Activated CD4-positive, alpha-beta T cell treated with anti-CD3 and anti-CD28 coated beads, Interleukin-2, amount 50 U/mL, for 1 hour (primary cell): ENCODE data around the gene RPL41.
A peak's percentile ranks its signal among the peaks of the same experiment; 100 is the strongest.
"Not testable (repeated sequence)": the region's sequence is repeated elsewhere in the genome, so short reads cannot be mapped to it uniquely, and the experiment has no call there.

ENCODE experiments used
- DNase-seq: peaks from one replicate; pipeline ENCODE4 v3.0.0-alpha.2; 2020

The RPL41 gene

DNA sequence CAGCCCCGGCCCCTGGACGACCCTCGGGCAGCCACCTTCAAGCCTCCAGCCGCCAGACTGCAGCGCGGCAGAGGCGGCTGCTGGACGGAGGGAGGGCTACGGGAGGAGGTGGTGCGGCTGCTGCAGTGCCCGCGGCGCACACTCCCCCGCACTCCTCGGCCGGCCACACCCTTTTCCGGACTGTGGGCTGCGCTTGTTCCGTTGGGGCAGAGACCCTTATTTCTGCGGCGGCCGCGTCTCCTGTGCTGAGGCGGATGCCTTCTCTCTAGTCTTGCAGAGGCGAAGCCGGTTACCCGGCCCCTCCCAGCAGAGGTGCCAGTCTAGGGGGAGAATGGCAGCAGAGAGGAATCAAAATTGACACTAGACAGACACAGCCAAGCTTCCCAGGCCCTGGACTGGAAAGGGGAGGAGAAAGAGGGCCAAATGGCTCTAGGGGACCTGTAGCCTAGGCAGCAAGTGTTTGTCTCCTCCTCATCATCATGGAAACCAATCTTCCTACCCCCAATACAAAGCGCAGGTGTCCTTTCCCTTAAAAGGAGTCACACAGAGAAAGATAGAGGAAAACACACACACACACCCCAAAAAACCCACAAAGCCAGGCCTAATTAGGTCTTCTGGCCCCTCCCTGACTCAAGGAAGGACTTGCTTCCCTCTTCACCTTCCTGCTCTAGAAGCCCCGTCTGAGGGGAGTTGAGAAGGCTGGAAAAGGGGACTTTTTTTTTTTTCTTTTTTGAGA is 12.9 kb downstream of the RPL41 start:
- peak; percentile 73 for DNase-seq

DNA sequence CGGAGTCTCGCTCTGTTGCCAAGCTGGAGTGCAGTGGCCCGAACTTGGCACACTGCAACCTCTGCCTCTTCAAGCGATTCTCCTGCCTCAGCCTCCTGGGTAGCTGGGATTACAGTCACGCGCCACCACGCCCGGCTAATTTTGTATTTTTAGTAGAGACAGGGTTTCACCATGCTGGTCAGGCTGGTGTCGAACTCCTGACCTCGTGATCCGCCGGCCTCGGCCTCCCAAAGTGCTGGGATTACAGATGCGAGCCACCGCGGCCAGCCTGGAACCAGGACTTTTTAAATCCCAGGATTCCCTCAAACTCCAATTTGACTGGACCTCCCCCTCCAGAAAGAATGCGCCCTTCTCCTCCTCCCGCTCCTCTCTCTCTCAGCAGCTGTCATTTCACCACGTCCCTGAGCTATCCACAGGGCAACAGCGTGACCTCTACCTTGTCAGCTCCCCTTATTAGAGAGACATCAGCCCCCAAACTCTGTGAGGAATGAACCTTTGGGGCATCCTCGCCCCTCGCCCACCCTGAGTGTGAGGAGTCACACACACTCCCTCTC is 13.6 kb downstream of the RPL41 start:
- DNase-seq: no peak

DNA sequence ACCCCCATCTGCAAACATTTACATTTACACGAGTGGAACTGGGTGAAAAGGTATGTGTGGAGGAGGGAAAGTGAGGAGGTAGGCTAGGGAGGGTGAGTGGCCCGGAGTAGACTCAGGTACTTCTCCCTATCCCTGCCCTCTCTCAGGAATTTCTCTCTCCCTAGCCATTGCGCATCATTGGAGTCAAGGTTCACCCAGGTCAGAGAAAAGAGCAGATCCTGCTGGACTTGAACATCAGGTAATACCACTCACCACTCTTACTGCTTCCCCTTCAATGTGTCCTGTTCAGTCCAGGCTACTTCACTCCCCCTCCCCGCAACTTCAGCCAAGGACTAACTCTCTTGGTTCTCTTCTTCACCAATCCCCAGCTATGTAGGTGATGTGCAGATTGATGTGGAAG is 14.4 kb downstream of the RPL41 start:
- no peak for DNase-seq

DNA sequence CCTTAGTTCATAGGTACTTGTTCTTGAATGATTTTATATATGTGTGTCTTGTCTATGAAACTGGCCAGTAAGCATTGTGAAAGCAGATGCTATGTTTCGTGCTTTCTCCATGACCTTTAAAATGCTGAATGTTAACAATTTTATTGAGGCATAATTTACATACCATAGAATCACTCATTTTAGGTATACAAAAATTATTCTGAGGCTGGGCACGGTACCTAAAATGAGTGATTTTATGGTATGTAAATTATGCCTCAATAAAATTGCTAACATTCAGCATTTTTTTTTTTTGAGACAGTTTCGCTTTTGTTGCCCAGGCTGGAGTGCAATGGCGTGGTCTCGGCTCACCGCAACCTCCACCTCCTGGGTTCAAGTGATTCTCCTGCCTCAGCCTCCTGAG is 18.5 kb downstream of the RPL41 start:
- DNase-seq: no peak

DNA sequence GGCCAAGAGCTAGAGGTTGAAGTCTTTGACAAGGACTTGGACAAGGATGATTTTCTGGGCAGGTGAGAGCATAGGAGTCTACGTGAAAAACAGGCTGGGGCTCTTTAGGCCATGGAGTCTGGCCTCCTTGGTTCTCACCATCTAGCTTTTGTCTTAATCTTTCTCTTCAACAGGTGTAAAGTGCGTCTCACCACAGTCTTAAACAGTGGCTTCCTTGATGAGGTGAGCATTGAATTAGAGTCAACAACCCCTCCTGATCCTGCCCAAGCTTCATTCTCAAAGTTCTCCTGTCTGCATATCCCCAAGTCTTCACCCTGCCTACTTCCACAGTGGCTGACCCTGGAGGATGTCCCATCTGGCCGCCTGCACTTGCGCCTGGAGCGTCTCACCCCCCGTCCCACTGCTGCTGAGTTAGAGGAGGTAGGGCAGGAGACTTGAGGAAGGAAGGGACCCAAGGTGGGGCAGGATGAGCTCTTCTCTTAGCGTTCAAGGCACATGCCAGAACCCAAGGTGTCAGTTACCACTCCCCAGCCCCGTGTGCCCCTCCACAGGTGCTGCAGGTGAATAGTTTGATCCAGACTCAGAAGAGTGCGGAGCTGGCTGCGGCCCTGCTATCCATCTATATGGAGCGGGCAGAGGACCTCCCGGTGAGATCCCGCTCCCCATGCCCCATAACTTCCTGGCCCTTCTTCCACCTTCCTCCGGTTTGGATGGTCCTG is 21.6 kb downstream of the RPL41 start:
- no peak for DNase-seq

DNA sequence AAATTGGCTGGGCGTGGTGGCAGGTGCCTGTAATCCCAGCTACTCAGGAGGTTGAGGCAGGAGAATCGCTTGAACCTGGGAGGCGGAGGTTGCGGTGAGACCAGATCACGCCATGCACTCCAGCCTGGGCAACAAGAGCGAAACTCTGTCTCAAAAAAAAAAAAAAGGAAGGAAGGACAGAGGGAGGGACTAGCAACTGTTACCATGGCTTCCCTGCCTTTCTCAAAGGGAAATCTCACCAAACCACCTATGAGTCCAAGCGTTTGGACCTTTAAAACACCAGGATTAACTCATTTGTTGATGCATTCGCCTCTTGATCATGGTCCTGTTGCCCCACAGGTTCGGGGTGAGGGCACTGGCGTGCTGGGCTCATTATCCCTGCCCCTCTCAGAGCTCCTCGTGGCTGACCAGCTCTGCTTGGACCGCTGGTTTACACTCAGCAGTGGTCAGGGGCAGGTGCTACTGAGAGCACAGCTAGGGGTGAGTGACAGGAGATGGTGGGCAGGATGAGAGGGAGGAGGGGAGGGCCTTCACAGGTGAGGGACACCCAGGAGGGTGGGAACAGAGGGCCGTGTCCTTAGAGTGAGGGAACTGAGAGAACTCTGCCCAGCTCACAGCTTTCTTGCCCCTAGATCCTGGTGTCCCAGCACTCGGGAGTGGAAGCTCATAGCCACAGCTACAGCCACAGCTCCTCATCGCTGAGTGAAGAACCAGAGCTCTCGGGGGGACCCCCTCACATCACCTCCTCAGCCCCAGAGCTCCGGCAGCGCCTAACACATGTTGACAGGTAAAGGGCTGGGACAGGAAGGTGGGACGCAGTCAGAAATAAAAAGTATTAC is 25.7 kb downstream of the RPL41 start:
- no peak for DNase-seq

DNA sequence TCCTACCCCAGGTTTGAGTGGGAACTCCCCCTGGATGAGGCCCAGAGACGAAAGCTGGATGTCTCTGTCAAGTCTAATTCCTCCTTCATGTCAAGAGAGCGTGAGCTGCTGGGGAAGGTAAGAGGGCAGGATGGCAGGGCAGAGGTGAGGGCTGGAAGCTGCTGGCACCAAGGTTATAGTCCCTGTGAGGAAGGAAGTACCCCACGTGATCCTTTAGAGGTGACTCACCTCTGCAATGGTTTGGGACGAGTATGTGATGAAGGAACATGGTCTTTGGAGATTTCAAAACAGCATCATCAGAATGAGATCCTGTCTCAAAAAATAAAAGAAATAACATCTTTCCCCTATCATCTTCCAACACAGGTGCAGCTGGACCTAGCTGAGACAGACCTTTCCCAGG is 26.8 kb downstream of the RPL41 start:
- DNase-seq: no peak

DNA sequence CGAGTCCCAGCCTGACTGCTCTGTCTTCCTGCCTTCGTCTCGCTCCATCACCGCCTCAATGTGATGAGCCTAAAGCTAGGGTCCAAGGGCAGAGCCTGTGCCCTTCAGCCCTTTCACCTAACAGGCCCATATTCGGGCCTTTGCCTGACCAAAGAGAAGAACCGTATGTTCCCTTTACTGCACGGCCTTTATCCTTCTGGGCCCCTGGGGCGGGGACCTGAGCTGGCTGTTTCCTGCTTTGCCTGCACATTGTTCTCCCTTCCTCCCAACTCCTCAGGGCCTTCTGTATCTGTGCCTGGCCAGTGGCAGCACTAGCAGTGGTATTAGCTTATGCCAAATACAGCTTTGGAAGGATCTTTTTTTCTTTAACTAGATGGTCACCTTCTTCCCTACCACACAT is 27.4 kb downstream of the RPL41 start:
- no peak for DNase-seq

DNA sequence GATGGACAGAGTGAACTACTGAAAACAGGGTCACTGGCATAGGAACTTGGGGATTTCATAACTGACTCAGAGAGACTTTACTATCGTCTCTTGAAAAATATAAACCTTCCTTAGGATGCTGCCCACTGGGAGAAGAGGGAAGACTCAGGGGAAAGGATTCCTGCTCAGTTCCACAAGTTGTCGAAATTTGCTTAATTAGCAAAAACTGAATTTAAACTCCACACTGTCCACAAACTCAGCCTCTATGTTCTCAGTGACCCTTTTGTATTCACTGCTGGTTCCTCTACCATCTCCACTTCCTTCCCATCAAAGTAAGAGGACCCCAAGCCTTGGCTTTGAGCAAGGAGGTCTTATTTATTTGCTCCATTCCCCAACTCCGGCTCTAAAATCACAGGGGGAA is 28.8 kb downstream of the RPL41 start:
- DNase-seq: no peak

DNA sequence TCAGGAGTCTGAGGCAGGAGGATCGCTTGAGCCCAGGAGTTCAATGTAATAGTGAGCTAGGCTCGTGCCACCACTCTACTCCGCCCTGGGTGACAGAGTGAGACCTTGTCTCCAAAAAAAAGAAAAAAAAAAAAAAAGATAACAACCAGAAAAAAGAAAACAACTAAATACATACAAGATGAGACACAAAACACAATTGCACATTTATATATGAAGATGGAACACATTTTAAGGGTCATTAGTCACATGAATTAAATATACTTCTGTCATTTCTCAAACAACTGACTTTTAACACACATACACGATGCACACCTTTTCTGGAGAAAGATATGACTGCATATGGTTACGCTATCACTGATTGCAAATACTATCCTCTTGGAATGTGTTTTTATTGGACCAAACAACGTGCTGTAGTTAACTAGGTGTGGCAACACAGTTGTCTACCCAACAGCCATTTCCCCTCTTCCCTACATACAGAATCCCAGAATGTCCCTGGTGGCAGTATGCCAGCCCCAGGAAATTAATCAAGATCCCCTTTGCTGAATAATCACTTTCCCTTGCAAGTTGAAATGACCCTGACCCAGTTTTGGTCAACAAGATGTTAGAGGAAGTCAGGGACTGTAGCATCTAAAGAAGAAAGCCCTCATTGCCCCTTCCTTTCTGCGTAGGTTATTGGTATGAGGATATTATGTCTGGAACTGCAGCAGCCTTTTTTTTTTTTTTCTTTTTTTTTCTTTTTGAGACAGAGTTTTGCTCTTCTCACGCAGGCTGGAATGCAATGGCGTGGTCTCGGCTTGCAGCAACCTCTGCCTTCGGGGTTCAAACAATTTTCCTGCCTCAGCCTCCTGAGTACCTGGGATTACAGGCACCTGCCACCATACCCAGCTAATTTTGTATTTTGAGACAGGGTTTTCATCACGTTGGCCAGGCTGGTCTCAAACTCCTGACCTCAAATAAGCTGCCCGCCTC is 30.3 kb downstream of the RPL41 start:
- no peak for DNase-seq

DNA sequence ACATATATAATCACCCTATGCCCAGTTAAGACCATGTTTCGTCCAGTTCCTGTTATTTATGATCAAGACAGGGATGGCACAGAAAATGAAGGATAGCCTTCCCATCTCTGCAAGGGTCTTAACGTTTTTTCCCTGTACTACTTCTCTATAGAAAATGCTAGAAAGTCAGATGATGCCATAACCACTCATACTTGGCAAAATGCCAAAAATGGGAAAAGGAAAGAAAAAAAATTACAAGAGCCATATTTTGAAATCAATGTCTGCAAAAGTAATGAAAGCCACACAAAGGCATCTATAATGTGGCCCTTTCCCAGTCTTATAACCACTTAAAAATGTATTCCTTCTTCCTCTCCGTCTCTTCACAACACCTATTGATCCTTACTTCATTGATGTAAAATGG is 34.1 kb downstream of the RPL41 start:
- no peak for DNase-seq

DNA sequence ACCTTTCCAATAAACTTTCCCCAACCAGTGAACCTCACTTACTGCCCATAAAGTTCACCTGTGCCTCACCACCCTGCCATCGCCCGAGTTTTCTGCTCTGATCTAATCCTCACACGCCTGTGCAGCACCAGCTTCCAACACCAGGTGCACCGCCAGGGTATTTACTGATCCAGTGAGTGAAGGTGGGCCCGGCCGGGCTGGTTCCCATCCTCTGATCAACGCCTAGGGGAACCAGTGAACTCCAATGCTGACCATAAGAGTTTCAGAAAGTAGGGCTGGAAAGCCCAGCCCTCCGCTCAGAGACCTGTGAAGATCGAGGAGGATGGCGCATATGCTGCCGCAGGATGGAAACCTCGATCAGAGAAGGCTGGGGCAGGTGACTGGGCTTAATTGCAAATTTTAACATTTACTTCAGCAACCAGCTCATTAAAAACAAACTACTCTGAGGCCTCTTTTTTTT is 35.3 kb downstream of the RPL41 start:
- peak; percentile 66 for DNase-seq

DNA sequence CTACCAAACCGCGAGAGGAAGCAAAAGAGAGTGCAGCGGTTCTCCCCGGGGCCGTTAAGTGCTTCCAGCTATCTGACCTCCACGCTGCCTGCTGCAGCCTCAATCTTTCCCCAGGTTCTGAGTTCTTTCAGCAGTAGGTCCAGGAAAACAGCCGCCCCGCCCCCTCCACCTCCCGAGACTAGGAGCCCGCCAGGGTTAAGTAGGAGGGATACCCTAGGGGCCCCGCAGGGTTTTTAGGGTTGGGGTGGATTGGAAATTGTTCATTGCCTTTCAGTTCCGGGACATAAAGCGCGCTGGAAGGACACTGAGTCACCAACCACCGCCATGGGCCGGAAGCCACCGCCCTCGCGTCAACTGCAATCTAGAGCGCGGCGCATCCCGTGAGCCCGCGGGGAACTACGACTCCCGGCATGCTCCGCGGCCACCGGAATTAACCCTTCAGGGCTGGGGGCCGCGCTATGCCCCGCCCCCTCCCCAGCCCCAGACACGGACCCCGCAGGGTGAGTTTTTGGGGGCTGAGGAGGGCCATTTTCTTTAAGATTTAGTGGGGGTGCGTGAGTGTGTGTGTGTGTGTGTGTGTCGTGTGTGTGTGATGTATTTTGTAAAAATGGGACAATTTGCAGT is 35.8 kb downstream of the RPL41 start, which contains the start of gene MYL6B:
TSS of gene MYL6B (plus strand) at position 456 of the 624 bp plus-strand sequence. CDS start 1,332 bp downstream, outside the sequence.
- peak; percentile 92 for DNase-seq

DNA sequence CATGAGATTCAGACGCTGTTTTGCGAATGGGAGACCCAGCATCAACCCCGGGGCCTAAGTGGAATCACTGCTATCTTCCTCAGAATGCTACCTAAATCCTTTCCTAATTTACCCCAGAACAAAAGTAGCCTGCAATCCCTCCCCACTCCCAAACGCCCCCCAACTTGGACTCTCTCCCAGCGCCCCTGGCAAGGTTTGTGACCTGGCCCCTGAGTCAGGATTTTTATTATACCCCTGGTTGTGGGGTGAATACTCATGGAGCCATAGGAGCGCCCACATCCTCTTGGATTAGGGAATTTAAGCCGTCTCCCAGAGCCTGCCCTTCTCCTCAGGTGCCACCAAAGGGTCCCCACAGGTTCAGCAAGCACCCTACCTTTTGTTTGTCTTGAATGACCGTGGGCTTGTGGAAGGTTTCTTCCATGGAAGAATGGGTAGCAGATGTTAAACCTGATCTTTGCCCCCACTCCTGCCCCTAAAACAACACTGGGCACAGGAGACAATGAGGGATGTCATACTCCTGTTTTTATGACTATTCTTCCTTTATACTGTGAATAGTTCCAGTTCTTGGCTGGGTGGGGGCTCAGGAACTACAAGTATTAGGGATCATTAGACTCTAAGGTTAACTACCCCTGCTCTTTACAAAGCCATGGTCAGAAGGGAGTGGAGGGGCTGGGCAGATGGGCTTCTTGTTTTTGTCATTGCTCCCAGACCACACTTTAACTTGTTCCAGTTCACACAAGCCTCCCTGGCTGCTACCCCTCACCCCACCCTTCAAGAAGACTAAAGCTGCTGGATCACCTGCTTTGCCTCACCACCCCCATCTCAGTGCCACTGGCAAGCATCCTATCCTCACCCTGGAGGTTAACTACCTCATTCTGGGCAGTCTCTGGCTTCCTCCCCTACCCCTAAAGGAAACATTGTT is 36.6 kb downstream of the RPL41 start:
- DNase-seq: no peak

DNA sequence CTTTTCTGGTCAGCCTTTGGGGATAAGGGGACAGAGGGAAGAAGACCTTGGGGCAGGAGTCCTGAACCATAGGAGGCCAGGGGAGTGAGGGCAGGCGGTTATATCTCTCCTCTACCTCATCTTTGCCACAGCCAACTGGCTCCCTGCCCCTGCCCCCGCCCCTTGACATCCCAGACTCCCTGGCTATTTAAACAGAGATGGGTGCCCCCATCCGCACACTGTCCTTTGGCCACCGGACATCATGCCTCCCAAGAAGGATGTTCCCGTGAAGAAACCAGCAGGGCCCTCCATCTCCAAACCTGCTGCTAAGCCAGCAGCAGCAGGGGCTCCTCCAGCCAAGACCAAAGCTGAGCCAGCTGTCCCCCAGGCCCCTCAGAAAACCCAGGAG is 37.2 kb downstream of the RPL41 start:
- DNase-seq: no peak

DNA sequence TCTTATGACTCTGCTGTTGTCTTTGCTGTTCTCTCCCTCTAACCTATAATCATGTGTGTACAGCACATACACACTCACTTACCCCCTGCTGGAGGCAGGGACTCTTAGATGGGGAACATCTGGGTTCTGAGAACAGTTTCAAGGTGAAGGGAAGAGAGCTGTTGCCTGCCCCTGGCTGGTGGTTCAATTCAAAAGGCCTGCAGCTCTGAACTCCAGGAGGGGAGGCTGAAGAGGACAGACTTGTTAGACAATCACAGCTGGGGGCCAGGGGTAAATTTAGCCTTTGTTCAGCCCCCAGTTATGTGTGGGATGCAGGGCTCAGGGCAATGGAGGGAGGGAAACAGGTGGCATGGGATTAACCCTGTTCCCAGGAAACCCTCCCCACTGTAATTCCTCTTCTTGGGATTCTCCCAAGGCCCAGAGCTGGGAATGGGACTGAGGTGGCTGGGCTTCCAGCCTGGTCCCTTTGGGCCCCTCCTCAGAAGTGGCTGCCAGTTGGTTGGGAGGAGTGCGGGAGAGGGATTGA is 37.9 kb downstream of the RPL41 start:
- DNase-seq: no peak

DNA sequence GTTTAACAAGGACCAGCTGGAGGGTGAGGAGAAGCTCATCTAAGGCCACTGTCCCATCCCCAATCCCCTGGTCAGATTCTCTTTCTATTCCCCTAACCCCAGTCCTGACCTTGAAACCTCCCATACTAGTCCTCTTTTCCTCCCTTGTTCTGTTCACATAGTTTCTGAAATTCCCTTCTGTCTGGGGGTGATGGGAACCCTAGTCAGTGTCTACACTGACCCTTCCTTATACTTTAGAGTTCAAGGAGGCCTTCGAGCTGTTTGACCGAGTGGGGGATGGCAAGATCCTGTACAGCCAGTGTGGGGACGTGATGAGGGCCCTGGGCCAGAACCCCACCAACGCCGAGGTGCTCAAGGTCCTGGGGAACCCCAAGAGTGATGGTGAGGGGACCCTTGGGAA is 38.4 kb downstream of the RPL41 start:
- no peak for DNase-seq

DNA sequence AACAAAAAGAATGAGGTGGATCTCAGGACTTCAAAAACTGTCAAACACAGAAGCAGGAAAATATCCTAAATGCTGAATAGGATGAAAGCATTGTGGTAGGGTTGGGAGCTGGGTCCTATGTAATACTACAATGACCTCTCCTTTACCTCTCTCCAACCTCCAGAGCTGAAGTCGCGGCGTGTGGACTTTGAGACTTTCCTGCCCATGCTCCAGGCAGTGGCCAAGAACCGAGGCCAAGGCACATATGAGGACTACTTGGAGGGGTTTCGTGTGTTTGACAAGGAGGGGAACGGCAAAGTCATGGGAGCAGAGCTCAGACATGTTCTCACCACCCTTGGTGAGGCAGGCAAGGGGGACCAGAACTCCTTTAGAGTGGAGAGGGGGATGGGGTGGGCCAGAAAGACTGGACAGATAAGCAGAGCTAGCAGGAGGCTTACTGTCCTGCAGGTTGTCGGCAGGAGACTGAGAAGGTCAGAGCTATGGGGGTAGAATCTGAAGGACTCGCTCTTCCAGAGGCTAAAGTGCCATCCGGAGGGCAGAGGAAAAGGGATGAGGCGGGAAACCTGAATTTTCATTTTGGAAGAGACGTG is 38.9 kb downstream of the RPL41 start:
- no peak for DNase-seq

DNA sequence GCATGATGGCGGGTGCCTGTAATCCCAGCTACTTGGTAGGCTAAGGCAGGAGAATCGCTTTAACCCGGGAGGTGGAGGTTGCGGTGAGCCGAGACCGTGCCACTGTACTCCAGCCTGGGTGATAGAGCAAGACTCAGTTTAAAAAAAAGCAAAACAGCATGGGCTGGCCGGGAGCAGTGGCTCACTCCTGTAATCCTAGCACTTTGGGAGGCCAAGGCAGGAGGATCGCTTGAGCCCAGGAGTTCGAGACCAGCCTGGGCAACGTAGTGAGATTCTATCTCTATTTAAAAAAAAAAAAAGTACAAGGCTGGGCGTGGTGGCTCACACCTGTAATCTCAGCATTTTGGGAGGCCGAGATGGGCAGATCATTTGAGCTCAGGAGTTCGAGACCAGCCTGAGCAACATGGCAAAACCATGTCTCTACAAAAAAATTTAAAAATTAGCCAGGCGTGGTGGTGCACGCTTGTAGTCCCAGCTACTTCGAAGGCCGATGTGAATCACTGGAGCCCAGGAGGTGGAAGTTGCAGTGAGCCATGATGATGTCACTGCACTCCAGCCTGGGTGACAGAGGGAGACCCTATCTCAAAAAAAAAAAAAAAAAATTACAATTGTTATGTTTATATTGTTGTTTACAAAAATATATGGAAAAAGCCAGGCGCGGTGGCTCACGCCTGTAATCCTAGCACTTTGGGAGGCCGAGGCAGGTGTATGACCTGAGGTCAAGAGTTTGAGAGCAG is 40.2 kb downstream of the RPL41 start:
- not testable (repeated sequence) for DNase-seq
